Measurements from ENCODE around the gene ZBTB18. TPM values are rescaled to one million over a fixed set of nuclear protein-coding genes. Genes with fewer than 3 reads are reported as not detected.

Gene ZBTB18
- polyA plus RNA-seq, 1 donor from 2014 or later: 30.6 TPM

- Histone ChIP-seq H3K9ac (ENCODE audit: low read length) (no peak overlapping the region), H2AFZ (ENCODE audit: low read depth, low read length) (no peak overlapping the region), H3K9me3 (ENCODE audit: low read length) (no peaks in the 10 kb centered on the region), H3K9me2 (ENCODE audit: insufficient read depth, low read length) (no peaks in the 10 kb centered on the region), H4K20me1 (ENCODE audit: insufficient read depth) (no peaks in the 10 kb centered on the region), H3K36me3 (ENCODE audit: insufficient read depth, low read length) (no peaks in the 10 kb centered on the region), H3K27me3 (ENCODE audit: insufficient read depth, low read depth, low read length) (no peaks in the 10 kb centered on the region), H3K4me2 (ENCODE audit: low read length) (no peak overlapping the region), H3K4me3 (ENCODE audit: low read length) (no peak overlapping the region), H3K27ac (ENCODE audit: low read length) (no peak overlapping the region), H3K79me2 (replicated peaks; ENCODE audit: insufficient read depth, low read length) (no peaks in the 10 kb centered on the region), H3F3A (ENCODE audit: insufficient read depth, low read length, poor library complexity, severe bottlenecking) (no peaks in the 10 kb centered on the region)
- TF ChIP-seq CTCF (IDR thresholded peaks at IDR 0.05; ENCODE audit: poor library complexity, severe bottlenecking) (no peak), MXI1 (conservative IDR thresholded peaks at IDR 0.05; ENCODE audit: poor library complexity, severe bottlenecking) (no peak), EP300 (conservative IDR thresholded peaks at IDR 0.05; ENCODE audit: poor library complexity, severe bottlenecking) (no peak), POLR2AphosphoS5 (IDR thresholded peaks at IDR 0.05) (no peak)
These were observed 49.8 kb downstream of the ZBTB18 start for GRCh38 chr1:244100704-244101453.

- Histone ChIP-seq H3K27me3 (ENCODE audit: insufficient read depth, low read depth, low read length) (no peaks in the 10 kb centered on the region), H3K79me2 (replicated peaks; ENCODE audit: insufficient read depth, low read length) (no peaks in the 10 kb centered on the region), H3K9me2 (ENCODE audit: insufficient read depth, low read length) (no peaks in the 10 kb centered on the region), H3K9me3 (ENCODE audit: low read length) (no peaks in the 10 kb centered on the region), H3K36me3 (ENCODE audit: insufficient read depth, low read length) (no peaks in the 10 kb centered on the region), H3K27ac (ENCODE audit: low read length) (no peak overlapping the region), H3F3A (ENCODE audit: insufficient read depth, low read length, poor library complexity, severe bottlenecking) (no peaks in the 10 kb centered on the region), H4K20me1 (ENCODE audit: insufficient read depth) (no peaks in the 10 kb centered on the region), H3K9ac (ENCODE audit: low read length) (no peak overlapping the region), H3K4me3 (ENCODE audit: low read length) (no peak overlapping the region), H2AFZ (ENCODE audit: low read depth, low read length) (no peak overlapping the region), H3K4me2 (ENCODE audit: low read length) (no peak overlapping the region)
- TF ChIP-seq POLR2AphosphoS5 (IDR thresholded peaks at IDR 0.05) (no peak), EZH2 (IDR thresholded peaks at IDR 0.05; ENCODE audit: borderline replicate concordance, insufficient read depth, low read length, poor library complexity, severe bottlenecking) (no peak), REST (IDR thresholded peaks at IDR 0.05; ENCODE audit: borderline replicate concordance) (no peak), EP300 (conservative IDR thresholded peaks at IDR 0.05; ENCODE audit: poor library complexity, severe bottlenecking) (no peak), SMC3 (conservative IDR thresholded peaks at IDR 0.05; ENCODE audit: poor library complexity) (no peak), MXI1 (conservative IDR thresholded peaks at IDR 0.05; ENCODE audit: poor library complexity, severe bottlenecking) (no peak), CTCF (IDR thresholded peaks at IDR 0.05; ENCODE audit: poor library complexity, severe bottlenecking) (no peak), TAF1 (IDR thresholded peaks at IDR 0.05; ENCODE audit: low read depth) (no peak), RAD21 (conservative IDR thresholded peaks at IDR 0.05) (no peak)
These were observed 51.0 kb downstream of the ZBTB18 start for GRCh38 chr1:244102046-244102445.
